ENCODE data around the gene PIK3AP1. TPM values are rescaled to one million over a fixed set of nuclear protein-coding genes. Genes with fewer than 3 reads are reported as not detected.

The PIK3AP1 gene
- total RNA-seq, 1 donor from 2014 or later = 9.6 TPM

DNA sequence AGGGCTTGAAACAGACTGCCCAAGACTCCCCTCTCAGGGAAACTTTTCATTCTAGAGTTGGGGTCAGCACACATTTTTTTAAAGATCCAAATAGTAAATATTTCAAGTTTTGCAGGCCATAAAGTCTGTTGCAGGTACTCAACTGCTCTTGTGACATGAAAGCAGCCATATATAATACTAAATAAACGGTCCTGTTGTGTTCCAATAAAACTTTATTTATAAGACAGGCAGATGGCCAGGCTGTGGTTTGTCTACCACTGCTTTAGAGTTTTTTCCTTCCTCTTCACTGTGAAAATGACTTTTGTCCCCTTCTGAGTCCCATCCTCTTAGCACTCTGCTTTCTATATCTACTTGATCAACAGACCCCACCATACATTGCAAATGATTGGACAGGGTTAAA, 93.0 kb downstream of the PIK3AP1 start:
- Mint-ChIP-seq H3K9me3 (no peaks in the 10 kb centered on the region), H3K36me3 (ENCODE audit: low read depth) (no peaks in the 10 kb centered on the region), H3K27me3 (peaks cover 2% of the 10 kb centered on the region), H3K27ac (no peak overlapping the region), H3K4me3 (no peak overlapping the region), H3K4me1 (no peaks in the 10 kb centered on the region)
- intact Hi-C loops (cut with micrococcal nuclease) = no loop called here
- no peak for DNase-seq

DNA sequence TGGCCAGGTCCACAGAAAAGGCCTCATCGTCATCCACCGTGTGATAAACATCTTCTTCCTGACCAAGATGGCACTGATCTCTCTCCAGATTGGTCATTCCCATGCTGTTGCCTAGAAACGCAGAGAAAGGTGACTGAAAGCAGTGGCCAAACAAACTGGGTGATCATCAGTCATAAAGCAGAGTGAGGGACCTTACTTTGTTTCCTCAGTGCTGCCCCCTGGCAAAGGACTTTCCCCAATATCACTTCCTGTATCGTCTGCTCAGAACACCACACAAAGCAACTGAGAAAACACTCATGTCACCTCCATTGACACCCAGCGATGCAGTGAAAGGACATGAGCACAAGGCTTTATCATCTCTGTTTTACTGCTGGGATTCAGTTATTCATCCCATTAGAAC, 93.5 kb downstream of the PIK3AP1 start:
- intact Hi-C loops (cut with micrococcal nuclease) = no loop called here
- peaks cover 2% of the 10 kb centered on the region for H3K27me3 Mint-ChIP-seq
- no peak for DNase-seq
- no peaks in the 10 kb centered on the region for H3K36me3 Mint-ChIP-seq (ENCODE audit: low read depth)
- no peak overlapping the region for H3K27ac Mint-ChIP-seq
- H3K9me3 Mint-ChIP-seq = no peaks in the 10 kb centered on the region
- H3K4me1 Mint-ChIP-seq = no peaks in the 10 kb centered on the region
- H3K4me3 Mint-ChIP-seq = no peak overlapping the region

DNA sequence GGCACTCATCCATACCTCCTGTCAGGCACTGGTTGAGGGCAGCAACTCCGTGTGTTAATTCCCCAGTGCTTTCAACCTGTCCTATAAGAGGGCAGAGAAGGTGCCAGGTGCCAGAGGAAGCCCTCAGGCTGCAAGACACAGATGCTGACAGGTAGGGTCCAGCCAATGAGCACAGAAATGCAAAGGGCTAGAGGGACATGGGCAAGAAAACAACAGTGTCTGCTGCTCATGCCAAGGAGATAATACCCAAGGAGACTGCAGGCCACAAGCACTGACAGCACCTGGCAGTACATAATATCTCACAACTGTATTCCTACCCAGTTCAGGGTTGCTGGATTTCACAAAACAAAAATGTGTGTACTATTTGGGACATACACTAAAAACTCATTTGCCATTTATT, 95.1 kb downstream of the PIK3AP1 start:
- Mint-ChIP-seq H3K4me1 (no peaks in the 10 kb centered on the region), H3K27me3 (no peaks in the 10 kb centered on the region), H3K4me3 (no peak overlapping the region), H3K27ac (no peak overlapping the region), H3K9me3 (no peaks in the 10 kb centered on the region), H3K36me3 (ENCODE audit: low read depth) (no peaks in the 10 kb centered on the region)
- intact Hi-C loops (cut with micrococcal nuclease) = no loop called here
- DNase-seq = no peak

DNA sequence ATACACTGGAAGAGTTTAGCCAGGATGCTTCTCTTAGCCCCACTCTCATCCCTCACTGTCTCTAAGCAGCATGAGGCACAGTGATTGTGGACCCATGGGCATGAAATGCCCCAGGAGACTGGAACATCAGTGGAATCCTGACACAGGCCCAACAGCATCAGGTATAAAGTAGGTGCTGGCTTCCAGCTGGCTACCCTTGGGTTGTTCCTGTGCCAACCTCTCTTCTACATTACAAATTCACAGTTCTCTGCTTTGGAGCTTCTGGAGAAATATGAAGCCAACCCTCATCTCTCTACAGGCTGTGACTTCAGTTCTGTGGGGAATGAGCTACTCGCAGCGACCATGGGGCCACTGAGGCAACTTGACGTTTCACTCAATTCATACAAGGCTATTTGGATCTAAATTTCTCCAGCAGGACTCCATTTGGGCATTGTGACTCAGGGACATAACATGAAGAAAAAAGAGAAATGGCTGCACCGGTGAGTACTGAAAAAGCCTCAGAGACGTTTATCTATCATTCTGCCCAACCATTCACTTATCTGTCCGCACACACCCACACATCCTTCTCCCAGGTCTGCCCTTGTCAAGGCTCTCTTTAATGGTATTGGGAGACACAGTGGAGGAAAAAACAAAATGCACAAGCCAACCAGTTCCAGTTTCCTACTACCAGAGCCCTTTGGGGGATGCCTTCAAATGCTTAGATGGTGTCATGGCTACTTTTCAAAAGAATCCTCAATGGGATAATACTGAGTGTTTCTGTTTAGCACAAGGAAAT, 98.1 kb downstream of the PIK3AP1 start:
- no peaks in the 10 kb centered on the region for H3K27me3 Mint-ChIP-seq
- H3K27ac Mint-ChIP-seq = no peak overlapping the region
- H3K4me1 Mint-ChIP-seq = no peaks in the 10 kb centered on the region
- intact Hi-C loops (cut with micrococcal nuclease) = no loop called here
- H3K9me3 Mint-ChIP-seq = no peaks in the 10 kb centered on the region
- H3K4me3 Mint-ChIP-seq = no peak overlapping the region
- no peak for DNase-seq
- no peaks in the 10 kb centered on the region for H3K36me3 Mint-ChIP-seq (ENCODE audit: low read depth)

DNA sequence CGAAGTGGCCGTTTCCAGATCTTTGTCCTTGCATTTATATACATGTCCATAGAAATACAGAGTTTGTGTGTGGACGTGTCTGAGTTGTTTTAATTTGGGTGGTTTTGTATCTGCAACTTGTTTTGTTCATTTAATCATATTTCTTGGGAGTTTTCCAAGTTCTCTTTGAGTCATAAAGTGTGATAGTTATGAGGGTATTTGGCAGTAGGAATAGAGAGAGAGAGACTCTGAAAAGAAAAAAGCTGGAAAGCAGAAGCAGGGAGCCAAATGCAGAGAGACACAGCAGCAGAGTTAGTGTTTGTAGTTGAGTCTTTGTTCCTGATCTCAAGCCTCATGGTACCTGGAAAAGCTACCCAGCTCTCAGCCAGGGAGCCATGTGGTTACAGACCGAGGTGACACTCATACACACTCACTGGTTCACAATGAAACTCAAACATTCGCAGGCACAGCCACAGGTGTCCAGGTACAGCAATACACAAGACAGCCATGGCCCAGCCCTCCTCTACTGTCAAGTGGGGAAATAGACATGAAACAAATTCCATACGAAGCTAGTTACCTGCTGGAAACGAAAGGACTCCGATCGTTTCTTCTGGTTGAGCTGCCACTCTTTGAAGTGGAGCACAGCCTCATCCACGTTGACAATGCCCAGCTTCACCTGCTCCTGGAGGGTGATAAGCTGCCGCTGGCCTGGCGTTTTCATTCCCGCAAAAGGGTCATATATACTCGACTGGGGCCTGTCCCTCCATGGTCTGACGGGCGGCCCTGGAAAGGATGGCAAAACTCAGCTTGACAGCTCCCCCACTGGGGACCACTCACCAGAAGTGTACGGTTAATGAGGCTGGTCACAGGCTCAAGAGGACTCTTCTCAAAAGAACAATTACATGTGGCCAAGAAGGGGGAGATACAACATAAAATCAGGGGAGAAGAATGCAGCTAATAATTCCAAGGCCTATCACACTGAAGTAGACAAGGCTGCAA, 100.2 kb downstream of the PIK3AP1 start:
- no peak for DNase-seq
- Mint-ChIP-seq H3K27me3 (no peaks in the 10 kb centered on the region), H3K27ac (no peak overlapping the region), H3K4me1 (no peaks in the 10 kb centered on the region), H3K9me3 (no peaks in the 10 kb centered on the region), H3K36me3 (ENCODE audit: low read depth) (no peaks in the 10 kb centered on the region), H3K4me3 (no peak overlapping the region)
- intact Hi-C loops (cut with micrococcal nuclease) = no loop called here

DNA sequence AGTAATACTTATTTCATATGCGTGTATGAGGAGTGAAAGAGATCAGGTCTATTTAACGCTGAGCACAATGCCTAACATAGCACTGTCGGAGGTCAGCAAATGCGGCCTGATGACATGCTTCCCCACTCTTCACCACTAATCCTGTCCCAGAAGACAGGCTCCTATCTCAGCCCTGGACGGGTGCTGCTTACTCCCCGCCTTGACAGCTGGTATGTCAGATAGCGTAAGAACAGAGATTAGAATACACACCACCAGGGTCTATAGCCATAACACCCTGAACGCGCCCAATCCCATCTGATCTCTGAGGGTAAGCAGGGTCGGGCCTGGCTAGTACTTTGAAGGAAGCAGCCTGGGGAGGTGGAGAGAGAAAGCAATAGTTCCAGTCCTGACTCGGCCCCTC, 101.2 kb downstream of the PIK3AP1 start:
- no peaks in the 10 kb centered on the region for H3K27me3 Mint-ChIP-seq
- no peak for DNase-seq
- intact Hi-C loops (cut with micrococcal nuclease) = no loop called here
- no peak overlapping the region for H3K27ac Mint-ChIP-seq
- no peaks in the 10 kb centered on the region for H3K4me1 Mint-ChIP-seq
- no peaks in the 10 kb centered on the region for H3K9me3 Mint-ChIP-seq
- H3K36me3 Mint-ChIP-seq (ENCODE audit: low read depth) = no peaks in the 10 kb centered on the region
- no peak overlapping the region for H3K4me3 Mint-ChIP-seq

DNA sequence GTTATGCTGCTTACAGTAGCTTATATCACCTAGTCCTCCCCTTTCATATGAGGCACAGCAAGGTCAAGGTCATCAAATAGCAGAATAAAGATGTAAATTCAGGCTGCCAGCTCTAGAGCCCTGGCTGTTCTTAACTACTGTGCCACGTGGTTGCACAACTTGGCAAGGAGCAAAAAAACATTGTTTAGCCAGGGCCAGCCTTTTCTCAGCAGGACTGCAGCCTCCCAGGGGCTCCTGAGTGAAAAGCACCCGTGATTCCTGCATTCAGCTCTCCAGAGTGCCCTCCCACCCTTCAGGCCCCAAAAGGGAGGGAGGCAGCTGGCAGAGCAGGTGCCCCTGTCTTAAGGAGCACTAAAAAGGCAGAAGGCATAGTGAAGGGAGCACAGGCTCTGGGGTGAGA, 101.7 kb downstream of the PIK3AP1 start:
- intact Hi-C loops (cut with micrococcal nuclease) = no loop called here
- H3K9me3 Mint-ChIP-seq = no peaks in the 10 kb centered on the region
- no peak overlapping the region for H3K4me3 Mint-ChIP-seq
- H3K36me3 Mint-ChIP-seq (ENCODE audit: low read depth) = no peaks in the 10 kb centered on the region
- H3K27ac Mint-ChIP-seq = no peak overlapping the region
- no peaks in the 10 kb centered on the region for H3K27me3 Mint-ChIP-seq
- DNase-seq = no peak
- H3K4me1 Mint-ChIP-seq = no peaks in the 10 kb centered on the region

DNA sequence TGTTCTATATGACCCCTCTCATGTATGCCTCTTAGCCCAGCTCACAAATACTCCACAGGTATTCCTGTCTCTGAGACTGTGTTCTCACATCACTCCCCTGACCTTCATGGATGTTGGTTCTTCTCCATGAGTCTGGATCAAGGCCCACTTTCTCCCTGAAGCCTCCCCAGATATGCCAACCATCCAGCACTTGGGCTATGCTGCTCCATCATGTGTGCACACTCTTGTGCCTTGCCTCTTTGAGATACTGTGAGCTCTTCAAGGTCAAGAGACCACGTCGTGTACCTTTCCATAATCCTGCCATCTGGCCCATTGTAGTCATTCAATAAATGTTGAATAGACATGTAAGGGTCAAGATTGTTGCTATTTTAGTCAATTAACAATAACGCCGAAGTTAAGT, 103.4 kb downstream of the PIK3AP1 start:
- no peaks in the 10 kb centered on the region for H3K4me1 Mint-ChIP-seq
- no peak overlapping the region for H3K4me3 Mint-ChIP-seq
- H3K9me3 Mint-ChIP-seq = no peaks in the 10 kb centered on the region
- no peak for DNase-seq
- H3K27me3 Mint-ChIP-seq = no peaks in the 10 kb centered on the region
- no peak overlapping the region for H3K27ac Mint-ChIP-seq
- intact Hi-C loops (cut with micrococcal nuclease) = no loop called here
- H3K36me3 Mint-ChIP-seq (ENCODE audit: low read depth) = no peaks in the 10 kb centered on the region

DNA sequence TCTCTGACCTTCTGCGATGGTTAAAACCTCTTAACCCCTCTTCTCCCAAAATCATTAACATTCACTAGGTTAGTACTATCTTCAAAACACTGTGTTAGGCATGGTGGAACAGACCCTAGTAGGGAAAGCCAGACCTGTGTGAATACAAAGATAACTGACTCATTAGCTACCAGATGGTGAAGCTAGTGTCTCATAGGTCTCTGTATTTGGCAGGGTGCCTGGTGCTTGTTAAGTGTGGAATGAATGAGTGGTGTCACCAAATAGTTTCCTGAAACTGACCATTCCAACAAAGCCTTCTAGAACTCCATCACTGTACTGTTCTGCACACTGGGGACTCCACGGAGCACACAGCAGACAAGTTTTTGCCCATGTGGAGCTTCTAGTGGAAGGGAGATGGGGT, 105.8 kb downstream of the PIK3AP1 start:
- DNase-seq = no peak
- Mint-ChIP-seq H3K4me1 (peaks cover 4% of the 10 kb centered on the region), H3K9me3 (no peaks in the 10 kb centered on the region), H3K36me3 (ENCODE audit: low read depth) (no peaks in the 10 kb centered on the region), H3K27ac (no peak overlapping the region), H3K4me3 (no peak overlapping the region), H3K27me3 (no peaks in the 10 kb centered on the region)
- intact Hi-C loops (cut with micrococcal nuclease) = no loop called here

DNA sequence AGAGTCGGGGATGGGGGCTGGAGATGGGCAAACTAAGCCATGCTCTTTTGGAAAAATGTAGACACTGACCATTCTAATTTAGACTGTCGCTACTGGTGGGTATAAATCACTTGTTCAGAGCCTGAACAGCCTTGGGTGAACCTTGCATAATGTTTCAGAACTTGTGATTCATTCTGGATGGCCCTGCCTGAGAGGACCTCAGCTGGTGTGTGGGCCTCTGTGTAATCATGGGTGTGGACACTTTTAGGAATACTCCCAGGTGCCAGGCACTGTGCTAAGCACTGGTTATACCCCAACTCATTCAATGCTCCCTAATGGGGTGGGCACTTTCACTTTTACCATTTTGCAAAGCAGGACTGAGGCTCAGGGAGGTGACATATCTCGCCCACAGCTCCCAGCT, 106.7 kb downstream of the PIK3AP1 start:
- no peaks in the 10 kb centered on the region for H3K27me3 Mint-ChIP-seq
- intact Hi-C loops (cut with micrococcal nuclease) = no loop called here

DNA sequence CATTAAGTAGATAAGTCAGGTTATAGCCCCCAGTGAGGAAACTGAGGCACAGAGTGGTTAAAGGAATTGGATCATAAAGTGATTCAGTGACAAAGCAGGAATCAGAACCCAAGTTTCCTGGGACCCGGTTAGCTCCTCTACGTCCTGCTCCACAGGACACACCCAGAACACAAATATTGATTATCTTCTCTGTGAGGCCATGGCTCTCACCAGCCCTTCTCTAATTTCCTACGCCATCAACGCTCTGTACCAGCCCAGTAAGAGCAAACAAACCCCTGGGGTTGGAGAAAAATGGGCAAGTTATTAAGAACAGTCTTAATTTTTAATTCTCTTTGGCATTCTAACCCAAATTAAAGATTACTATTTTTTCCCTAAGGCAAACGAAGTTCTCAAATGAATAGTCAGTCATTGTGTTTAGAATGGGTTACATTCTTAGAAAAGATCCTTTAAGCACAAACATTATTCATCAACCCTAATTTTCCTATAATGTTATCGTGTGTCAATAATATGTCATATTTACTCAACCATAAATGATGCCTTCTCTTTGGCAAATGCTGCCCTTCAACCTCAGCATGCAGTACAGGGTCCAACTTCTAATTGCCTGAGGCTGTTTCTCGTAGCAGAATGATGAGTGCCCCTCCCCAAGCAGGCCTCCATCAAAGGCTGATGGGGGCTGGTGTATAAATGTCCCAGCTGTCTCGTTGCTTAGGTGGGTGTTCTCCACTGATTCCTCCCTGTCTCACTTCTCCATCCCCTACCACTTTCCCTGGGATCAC, 108.1 kb downstream of the PIK3AP1 start:
- intact Hi-C loops (cut with micrococcal nuclease) = no loop called here
- no peak overlapping the region for H3K4me3 Mint-ChIP-seq
- H3K9me3 Mint-ChIP-seq = no peaks in the 10 kb centered on the region
- no peak for DNase-seq
- H3K27me3 Mint-ChIP-seq = no peaks in the 10 kb centered on the region
- peaks cover 4% of the 10 kb centered on the region for H3K4me1 Mint-ChIP-seq
- H3K36me3 Mint-ChIP-seq (ENCODE audit: low read depth) = no peaks in the 10 kb centered on the region
- H3K27ac Mint-ChIP-seq = no peak overlapping the region

More for the DNA sequence above, 106.7 kb downstream of the PIK3AP1 start:
- H3K9me3 Mint-ChIP-seq = no peaks in the 10 kb centered on the region
- H3K36me3 Mint-ChIP-seq (ENCODE audit: low read depth) = no peaks in the 10 kb centered on the region
- H3K4me1 Mint-ChIP-seq = peaks cover 4% of the 10 kb centered on the region
- no peak overlapping the region for H3K4me3 Mint-ChIP-seq
- H3K27ac Mint-ChIP-seq = no peak overlapping the region
- DNase-seq = no peak

DNA sequence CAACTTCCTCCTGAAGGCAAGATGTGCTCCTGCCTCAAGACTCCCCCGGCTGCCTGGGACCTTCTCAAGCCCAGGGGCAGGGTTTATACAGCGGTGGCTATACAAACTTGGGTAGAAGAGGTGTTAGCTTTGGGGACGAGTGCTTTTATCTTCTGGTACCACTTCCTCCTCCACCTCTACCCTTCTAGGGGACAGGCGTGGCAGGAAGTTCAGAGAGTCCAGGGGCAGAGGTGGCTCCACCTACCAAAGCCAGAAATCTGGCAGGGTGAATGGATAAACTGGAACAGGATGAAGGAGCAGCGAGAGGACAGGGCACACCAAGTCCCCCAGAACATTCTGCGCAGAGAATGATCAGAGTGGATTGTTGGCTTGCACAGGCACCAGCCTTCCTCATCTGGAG, 109.5 kb downstream of the PIK3AP1 start:
- DNase-seq = no peak
- Mint-ChIP-seq H3K4me3 (no peak overlapping the region), H3K9me3 (no peaks in the 10 kb centered on the region), H3K27me3 (peaks cover 7% of the 10 kb centered on the region), H3K36me3 (ENCODE audit: low read depth) (no peaks in the 10 kb centered on the region), H3K27ac (no peak overlapping the region), H3K4me1 (peaks cover 4% of the 10 kb centered on the region)
- intact Hi-C loops (cut with micrococcal nuclease) = no loop called here

DNA sequence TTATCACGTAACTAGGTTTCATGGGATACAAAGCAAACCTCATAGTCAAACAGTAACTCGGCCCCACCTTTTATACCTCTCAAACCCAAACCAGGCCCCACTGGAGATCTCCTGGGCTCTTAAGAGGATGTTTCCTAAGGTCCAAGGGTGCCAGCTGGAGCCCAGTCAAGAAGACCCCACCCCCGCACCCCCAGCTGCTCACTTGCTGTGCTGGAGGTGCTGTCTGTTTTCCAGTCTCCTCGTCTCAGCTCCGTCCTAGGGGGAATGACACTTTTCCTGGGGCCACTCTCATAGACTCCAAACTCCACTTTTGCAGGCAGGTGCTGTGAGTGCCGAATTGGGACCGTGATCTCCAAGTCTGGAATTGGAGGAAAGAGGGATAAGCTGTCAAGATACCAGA, 110.8 kb downstream of the PIK3AP1 start:
- no peak overlapping the region for H3K4me3 Mint-ChIP-seq
- no peaks in the 10 kb centered on the region for H3K36me3 Mint-ChIP-seq (ENCODE audit: low read depth)
- no peak overlapping the region for H3K27ac Mint-ChIP-seq
- H3K27me3 Mint-ChIP-seq = peaks cover 7% of the 10 kb centered on the region
- intact Hi-C loops (cut with micrococcal nuclease) = no loop called here
- H3K4me1 Mint-ChIP-seq = peaks cover 4% of the 10 kb centered on the region
- no peaks in the 10 kb centered on the region for H3K9me3 Mint-ChIP-seq
- DNase-seq = no peak

DNA sequence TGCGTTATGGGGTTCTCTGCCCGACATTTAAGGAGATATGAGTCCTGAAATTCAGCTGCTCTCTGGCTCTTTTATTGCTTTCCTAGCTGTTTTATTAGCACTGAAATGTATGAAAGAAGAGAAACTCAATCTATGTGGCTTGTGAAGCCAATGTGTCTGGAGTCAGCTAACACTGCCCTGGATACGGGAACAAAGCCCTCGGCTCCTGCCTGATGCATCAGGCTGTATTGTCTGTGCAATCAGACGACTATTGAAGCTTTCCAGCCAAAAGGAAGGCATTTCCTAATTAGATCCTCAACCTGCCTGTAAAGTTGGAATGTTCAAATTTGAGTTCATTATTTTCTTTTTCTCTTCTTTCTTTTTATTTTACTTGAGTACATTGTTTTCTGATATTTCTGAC, 111.5 kb downstream of the PIK3AP1 start:
- Mint-ChIP-seq H3K4me3 (no peak overlapping the region), H3K4me1 (peaks cover 4% of the 10 kb centered on the region), H3K9me3 (no peaks in the 10 kb centered on the region), H3K27ac (no peak overlapping the region), H3K27me3 (peaks cover 7% of the 10 kb centered on the region), H3K36me3 (ENCODE audit: low read depth) (no peaks in the 10 kb centered on the region)
- DNase-seq = no peak
- intact Hi-C loops (cut with micrococcal nuclease) = no loop called here

Data from activated CD4-positive, alpha-beta T cell treated with anti-CD3 and anti-CD28 coated beads, Interleukin-2, amount 10 ng/mL, durations not matched to agents 24 days and 14 days (primary cell).